ENCODE measurements around the gene SLCO3A1.

SLCO3A1 gene

DNA sequence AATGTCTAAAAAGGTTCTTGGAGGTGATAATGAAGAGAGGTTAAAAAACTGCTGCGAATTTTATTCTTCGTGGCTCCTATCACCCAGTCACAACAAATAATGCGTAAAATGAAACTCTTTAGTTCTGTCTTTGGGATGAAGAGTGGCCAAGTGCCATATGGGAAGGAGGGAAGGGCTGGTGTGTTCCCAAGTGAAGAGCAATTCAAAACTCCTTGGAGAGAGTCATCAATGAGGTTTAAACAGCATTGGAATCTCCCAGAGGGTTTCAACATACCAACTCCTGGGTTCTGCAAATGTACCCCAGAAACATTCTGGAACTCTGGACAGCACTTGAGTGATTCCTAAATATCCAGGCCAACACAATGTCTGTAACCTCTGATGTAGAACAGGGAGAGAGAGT lies 45.3 kb downstream of the SLCO3A1 start:
- TF ChIP-seq, protein P1, sequence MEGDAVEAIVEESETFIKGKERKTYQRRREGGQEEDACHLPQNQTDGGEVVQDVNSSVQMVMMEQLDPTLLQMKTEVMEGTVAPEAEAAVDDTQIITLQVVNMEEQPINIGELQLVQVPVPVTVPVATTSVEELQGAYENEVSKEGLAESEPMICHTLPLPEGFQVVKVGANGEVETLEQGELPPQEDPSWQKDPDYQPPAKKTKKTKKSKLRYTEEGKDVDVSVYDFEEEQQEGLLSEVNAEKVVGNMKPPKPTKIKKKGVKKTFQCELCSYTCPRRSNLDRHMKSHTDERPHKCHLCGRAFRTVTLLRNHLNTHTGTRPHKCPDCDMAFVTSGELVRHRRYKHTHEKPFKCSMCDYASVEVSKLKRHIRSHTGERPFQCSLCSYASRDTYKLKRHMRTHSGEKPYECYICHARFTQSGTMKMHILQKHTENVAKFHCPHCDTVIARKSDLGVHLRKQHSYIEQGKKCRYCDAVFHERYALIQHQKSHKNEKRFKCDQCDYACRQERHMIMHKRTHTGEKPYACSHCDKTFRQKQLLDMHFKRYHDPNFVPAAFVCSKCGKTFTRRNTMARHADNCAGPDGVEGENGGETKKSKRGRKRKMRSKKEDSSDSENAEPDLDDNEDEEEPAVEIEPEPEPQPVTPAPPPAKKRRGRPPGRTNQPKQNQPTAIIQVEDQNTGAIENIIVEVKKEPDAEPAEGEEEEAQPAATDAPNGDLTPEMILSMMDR (IDR thresholded peaks at IDR 0.05; ENCODE audit: insufficient read depth, low read length) = no peak
- no peak for TF ChIP-seq POLR2AphosphoS5 (IDR thresholded peaks at IDR 0.05; ENCODE audit: low read depth)
- TF ChIP-seq GABPA (IDR thresholded peaks at IDR 0.05; ENCODE audit: low read depth) = no peak
- TF ChIP-seq, protein P2, sequence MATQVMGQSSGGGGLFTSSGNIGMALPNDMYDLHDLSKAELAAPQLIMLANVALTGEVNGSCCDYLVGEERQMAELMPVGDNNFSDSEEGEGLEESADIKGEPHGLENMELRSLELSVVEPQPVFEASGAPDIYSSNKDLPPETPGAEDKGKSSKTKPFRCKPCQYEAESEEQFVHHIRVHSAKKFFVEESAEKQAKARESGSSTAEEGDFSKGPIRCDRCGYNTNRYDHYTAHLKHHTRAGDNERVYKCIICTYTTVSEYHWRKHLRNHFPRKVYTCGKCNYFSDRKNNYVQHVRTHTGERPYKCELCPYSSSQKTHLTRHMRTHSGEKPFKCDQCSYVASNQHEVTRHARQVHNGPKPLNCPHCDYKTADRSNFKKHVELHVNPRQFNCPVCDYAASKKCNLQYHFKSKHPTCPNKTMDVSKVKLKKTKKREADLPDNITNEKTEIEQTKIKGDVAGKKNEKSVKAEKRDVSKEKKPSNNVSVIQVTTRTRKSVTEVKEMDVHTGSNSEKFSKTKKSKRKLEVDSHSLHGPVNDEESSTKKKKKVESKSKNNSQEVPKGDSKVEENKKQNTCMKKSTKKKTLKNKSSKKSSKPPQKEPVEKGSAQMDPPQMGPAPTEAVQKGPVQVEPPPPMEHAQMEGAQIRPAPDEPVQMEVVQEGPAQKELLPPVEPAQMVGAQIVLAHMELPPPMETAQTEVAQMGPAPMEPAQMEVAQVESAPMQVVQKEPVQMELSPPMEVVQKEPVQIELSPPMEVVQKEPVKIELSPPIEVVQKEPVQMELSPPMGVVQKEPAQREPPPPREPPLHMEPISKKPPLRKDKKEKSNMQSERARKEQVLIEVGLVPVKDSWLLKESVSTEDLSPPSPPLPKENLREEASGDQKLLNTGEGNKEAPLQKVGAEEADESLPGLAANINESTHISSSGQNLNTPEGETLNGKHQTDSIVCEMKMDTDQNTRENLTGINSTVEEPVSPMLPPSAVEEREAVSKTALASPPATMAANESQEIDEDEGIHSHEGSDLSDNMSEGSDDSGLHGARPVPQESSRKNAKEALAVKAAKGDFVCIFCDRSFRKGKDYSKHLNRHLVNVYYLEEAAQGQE (IDR thresholded peaks at IDR 0.05; ENCODE audit: insufficient replicate concordance, low read depth) = no peak
- no peak for TF ChIP-seq SPI1 (IDR thresholded peaks at IDR 0.05; ENCODE audit: borderline replicate concordance, low read depth)
- no peak for DNase-seq (ENCODE audit: low read depth in 1 of 2, low spot score in 1 of 2)
- Histone ChIP-seq H3K27me3 (ENCODE audit: insufficient read depth, poor library complexity, severe bottlenecking) (no peaks in the 10 kb centered on the region), H3K4me3 (replicated peaks; ENCODE audit: insufficient read depth, low read length) (no peak overlapping the region), H3K27ac (replicated peaks) (no peak overlapping the region)

DNA sequence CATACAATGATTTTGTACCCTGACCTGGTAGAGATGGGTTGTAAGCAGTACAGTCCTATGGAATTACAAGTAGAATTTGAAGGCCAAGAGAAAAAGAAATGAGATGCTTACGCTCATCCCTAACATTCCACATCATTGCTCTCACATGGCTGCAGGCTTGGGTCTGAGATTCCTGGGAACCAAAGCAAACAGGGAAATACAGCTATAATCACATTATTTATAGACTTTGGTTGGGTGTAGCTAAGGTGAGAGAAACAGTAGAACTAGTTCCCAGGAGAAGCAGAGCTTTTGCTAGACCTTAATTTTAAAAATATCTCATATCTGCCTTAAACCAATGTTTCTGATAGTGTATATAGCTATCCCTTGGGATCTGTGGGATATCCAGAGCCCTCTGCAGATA lies 51.4 kb downstream of the SLCO3A1 start:
- no peak for DNase-seq (ENCODE audit: low read depth in 1 of 2, low spot score in 1 of 2)
- Histone ChIP-seq H3K4me3 (replicated peaks; ENCODE audit: insufficient read depth, low read length) (no peak overlapping the region), H3K27ac (replicated peaks) (no peak overlapping the region), H3K27me3 (ENCODE audit: insufficient read depth, poor library complexity, severe bottlenecking) (no peaks in the 10 kb centered on the region)
- TF ChIP-seq GABPA (IDR thresholded peaks at IDR 0.05; ENCODE audit: low read depth) = no peak
- TF ChIP-seq, protein P2 (IDR thresholded peaks at IDR 0.05; ENCODE audit: insufficient replicate concordance, low read depth) = no peak
- TF ChIP-seq SPI1 (IDR thresholded peaks at IDR 0.05; ENCODE audit: borderline replicate concordance, low read depth) = no peak
- TF ChIP-seq, protein P1 (IDR thresholded peaks at IDR 0.05; ENCODE audit: insufficient read depth, low read length) = no peak
- no peak for TF ChIP-seq POLR2AphosphoS5 (IDR thresholded peaks at IDR 0.05; ENCODE audit: low read depth)

DNA sequence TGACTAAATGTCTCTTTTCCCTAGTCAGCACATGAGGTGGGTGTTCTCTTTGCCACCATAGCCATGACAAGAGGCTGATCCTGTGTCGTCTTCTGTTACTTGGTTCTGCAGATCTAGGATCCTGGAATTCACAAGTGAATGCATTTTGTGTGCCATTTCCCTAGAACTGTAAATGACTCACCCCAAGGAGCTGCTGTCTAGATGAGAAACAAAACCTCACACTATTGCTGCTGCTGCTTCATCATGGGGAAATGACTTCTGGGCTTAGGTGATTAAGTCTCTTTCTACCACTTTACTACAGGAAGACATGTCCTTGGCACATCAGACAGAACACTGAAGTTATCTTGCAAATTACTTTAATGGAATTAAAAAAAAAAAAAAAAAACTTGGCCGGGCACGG lies 54.9 kb downstream of the SLCO3A1 start:
- H3K27me3 ChIP-seq (ENCODE audit: insufficient read depth, poor library complexity, severe bottlenecking) = no peaks in the 10 kb centered on the region
- no peak for TF ChIP-seq POLR2AphosphoS5 (IDR thresholded peaks at IDR 0.05; ENCODE audit: low read depth)
- TF ChIP-seq, protein P2 (IDR thresholded peaks at IDR 0.05; ENCODE audit: insufficient replicate concordance, low read depth) = no peak
- TF ChIP-seq GABPA (IDR thresholded peaks at IDR 0.05; ENCODE audit: low read depth) = no peak
- TF ChIP-seq, protein P1 (IDR thresholded peaks at IDR 0.05; ENCODE audit: insufficient read depth, low read length) = no peak
- no peak for TF ChIP-seq SPI1 (IDR thresholded peaks at IDR 0.05; ENCODE audit: borderline replicate concordance, low read depth)
- H3K4me3 ChIP-seq (replicated peaks; ENCODE audit: insufficient read depth, low read length) = no peak overlapping the region
- no peak overlapping the region for H3K27ac ChIP-seq (replicated peaks)
- DNase-seq (ENCODE audit: low read depth in 1 of 2, low spot score in 1 of 2) = no peak

All from HL-60 (cell line).